Smooth muscle cell (in vitro differentiated cells): ENCODE results near the gene MAPK8IP3. TPM values are rescaled to one million over a fixed set of nuclear protein-coding genes. Genes with fewer than 3 reads are reported as not detected.

ENCODE experiments used
- DNase-seq: peaks from one replicate; lab custom pipeline; 2025; ENCODE audit not compliant: unreplicated experiment; lab: John Stamatoyannopoulos, UW
- H2AFZ ChIP-seq: fragments of 200-600 bp; sonication (generic); 2 replicates; pipeline ENCODE4 v1.6.0; 2016; ENCODE audit warnings: antibody characterized with exemption, low read depth, mild to moderate bottlenecking
- H3F3A ChIP-seq: fragments of 200-600 bp; sonication (generic); 2 replicates; pipeline ENCODE4 v1.6.0; 2017; ENCODE audit warnings: antibody characterized with exemption, low read depth
- H3K27ac ChIP-seq: fragments of 200-600 bp; sonication (generic); 2 replicates; pipeline ENCODE4 v1.5.1; 2016; ENCODE audit warnings: low read depth, mild to moderate bottlenecking
- H3K27me3 ChIP-seq: fragments of 200-600 bp; sonication (generic); 2 replicates; pipeline ENCODE4 v1.6.1; 2016; ENCODE audit warnings: low read depth, mild to moderate bottlenecking
- H3K36me3 ChIP-seq: fragments of 200-600 bp; sonication (generic); 2 replicates; pipeline ENCODE4 v1.5.1; 2016; ENCODE audit warnings: low read depth
- H3K4me1 ChIP-seq: fragments of 200-600 bp; sonication (generic); 2 replicates; pipeline ENCODE4 v1.5.1; 2016; ENCODE audit warnings: low read depth
- H3K4me2 ChIP-seq: fragments of 200-600 bp; sonication (generic); 2 replicates; pipeline ENCODE4 v1.6.0; 2016; ENCODE audit warnings: mild to moderate bottlenecking
- H3K4me3 ChIP-seq: fragments of 200-600 bp; sonication (generic); 2 replicates; pipeline ENCODE4 v1.5.1; 2016; ENCODE audit warnings: mild to moderate bottlenecking
- H3K79me2 ChIP-seq: fragments of 200-600 bp; sonication (generic); 2 replicates; pipeline ENCODE4 v1.6.0; 2016; ENCODE audit warnings: low read depth, mild to moderate bottlenecking
- H3K9ac ChIP-seq: fragments of 200-600 bp; sonication (generic); 2 replicates; pipeline ENCODE4 v1.6.0; 2016; ENCODE audit warnings: low read depth
- H3K9me3 ChIP-seq: fragments of 200-600 bp; sonication (generic); replicated peaks from 2 replicates; pipeline ENCODE4 v1.5.1; 2016; ENCODE audit warnings: low read depth
- H4K20me1 ChIP-seq: fragments of 200-600 bp; sonication (generic); 2 replicates; pipeline ENCODE4 v1.6.0; 2016; ENCODE audit warnings: low read depth
- CTCF ChIP-seq: fragments of 200-600 bp; sonication (generic); IDR thresholded peaks from 2 replicates; pipeline ENCODE4 v1.5.1; 2017; ENCODE audit warnings: borderline replicate concordance, mild to moderate bottlenecking, antibody characterized with exemption; ENCODE audit not compliant: insufficient read depth, poor library complexity, severe bottlenecking
- WGBS: methylation state at CpG from one replicate; pipeline ENCODE4 v1.1.7; 2016; ENCODE audit warnings: low lambda C conversion rate; 5-methylcytosine and 5-hydroxymethylcytosine counted together
- polyA plus RNA-seq: library from polyadenylated mRNA; unstranded; fragments of >200 nt; fragmentation: Nextera tagmentation; extraction: Ambion mirVana; gene quantifications from 2 replicates; pipeline ENCODE4 v1.2.1, GENCODE V29; 2016
- total RNA-seq: library from RNA; depleted of rRNA; stranded (reverse); fragments of >200 nt; gene quantifications from 2 replicates; pipeline ENCODE4 v1.2.3, GENCODE V29; 2014

Gene MAPK8IP3
- total and polyA plus RNA-seq, 2 experiments from 2014 or later = 43.6 to 47.8 TPM

- H3K27ac ChIP-seq = no peak overlapping the region
- H3K36me3 ChIP-seq = peaks cover 2% of the 10 kb centered on the region
- peaks cover 53% of the 10 kb centered on the region for H4K20me1 ChIP-seq
- H3K4me1 ChIP-seq = peaks cover 13% of the 10 kb centered on the region
- H3K4me3 ChIP-seq = no peak overlapping the region
- 93% methylated on average over 14 of the region's 14 CpGs for WGBS
- H3K79me2 ChIP-seq = peaks cover 72% of the 10 kb centered on the region
- H3K9me3 ChIP-seq = no peaks in the 10 kb centered on the region
- DNase-seq = no peak
- H3F3A ChIP-seq = no peaks in the 10 kb centered on the region
- no peaks in the 10 kb centered on the region for H3K27me3 ChIP-seq
- no peak for TF ChIP-seq CTCF
- no peak overlapping the region for H3K4me2 ChIP-seq
- H2AFZ ChIP-seq = no peak overlapping the region
- H3K9ac ChIP-seq = no peak overlapping the region
These were observed 25.6 kb upstream of the MAPK8IP3 start for GRCh38 chr16:1680361-1680760.

GRCh38 chr16:1681032-1681431 is 25.0 kb upstream of the MAPK8IP3 start:
- Histone ChIP-seq H3K9me3 (no peaks in the 10 kb centered on the region), H3K4me2 (no peak overlapping the region)

GRCh38 chr16:1687427-1688316 is 18.3 kb upstream of the MAPK8IP3 start:
- H3K79me2 ChIP-seq = peaks cover 78% of the 10 kb centered on the region
- H3K9me3 ChIP-seq = no peaks in the 10 kb centered on the region
- no peak overlapping the region for H2AFZ ChIP-seq
- peaks cover 16% of the 10 kb centered on the region for H3K36me3 ChIP-seq
- H3K27ac ChIP-seq = peak overlapping the region; percentile 97
- H3K27me3 ChIP-seq = no peaks in the 10 kb centered on the region
- H3K4me3 ChIP-seq = no peak overlapping the region
- DNase-seq = no peak
- H3F3A ChIP-seq = peaks cover 21% of the 10 kb centered on the region
- peak overlapping the region; percentile 78 for H3K9ac ChIP-seq
- peaks cover 37% of the 10 kb centered on the region for H4K20me1 ChIP-seq
- no peak for TF ChIP-seq CTCF
- no peak overlapping the region for H3K4me2 ChIP-seq
- 94% methylated on average over 17 of the region's 17 CpGs for WGBS
- H3K4me1 ChIP-seq = no peaks in the 10 kb centered on the region

More at GRCh38 chr16:1681032-1681431, 25.0 kb upstream of the MAPK8IP3 start:
- H4K20me1 ChIP-seq = peaks cover 54% of the 10 kb centered on the region
- H3K4me3 ChIP-seq = no peak overlapping the region
- peaks cover 78% of the 10 kb centered on the region for H3K79me2 ChIP-seq
- H3K36me3 ChIP-seq = peaks cover 8% of the 10 kb centered on the region
- no peak for DNase-seq
- no peaks in the 10 kb centered on the region for H3F3A ChIP-seq
- H3K27me3 ChIP-seq = no peaks in the 10 kb centered on the region
- H3K9ac ChIP-seq = no peak overlapping the region
- no peak overlapping the region for H3K27ac ChIP-seq
- no peak overlapping the region for H2AFZ ChIP-seq
- no peak for TF ChIP-seq CTCF
- H3K4me1 ChIP-seq = peaks cover 13% of the 10 kb centered on the region
- 94% methylated on average over 10 of the region's 10 CpGs for WGBS
